ENCODE data around the gene PLSCR3.

DNA sequence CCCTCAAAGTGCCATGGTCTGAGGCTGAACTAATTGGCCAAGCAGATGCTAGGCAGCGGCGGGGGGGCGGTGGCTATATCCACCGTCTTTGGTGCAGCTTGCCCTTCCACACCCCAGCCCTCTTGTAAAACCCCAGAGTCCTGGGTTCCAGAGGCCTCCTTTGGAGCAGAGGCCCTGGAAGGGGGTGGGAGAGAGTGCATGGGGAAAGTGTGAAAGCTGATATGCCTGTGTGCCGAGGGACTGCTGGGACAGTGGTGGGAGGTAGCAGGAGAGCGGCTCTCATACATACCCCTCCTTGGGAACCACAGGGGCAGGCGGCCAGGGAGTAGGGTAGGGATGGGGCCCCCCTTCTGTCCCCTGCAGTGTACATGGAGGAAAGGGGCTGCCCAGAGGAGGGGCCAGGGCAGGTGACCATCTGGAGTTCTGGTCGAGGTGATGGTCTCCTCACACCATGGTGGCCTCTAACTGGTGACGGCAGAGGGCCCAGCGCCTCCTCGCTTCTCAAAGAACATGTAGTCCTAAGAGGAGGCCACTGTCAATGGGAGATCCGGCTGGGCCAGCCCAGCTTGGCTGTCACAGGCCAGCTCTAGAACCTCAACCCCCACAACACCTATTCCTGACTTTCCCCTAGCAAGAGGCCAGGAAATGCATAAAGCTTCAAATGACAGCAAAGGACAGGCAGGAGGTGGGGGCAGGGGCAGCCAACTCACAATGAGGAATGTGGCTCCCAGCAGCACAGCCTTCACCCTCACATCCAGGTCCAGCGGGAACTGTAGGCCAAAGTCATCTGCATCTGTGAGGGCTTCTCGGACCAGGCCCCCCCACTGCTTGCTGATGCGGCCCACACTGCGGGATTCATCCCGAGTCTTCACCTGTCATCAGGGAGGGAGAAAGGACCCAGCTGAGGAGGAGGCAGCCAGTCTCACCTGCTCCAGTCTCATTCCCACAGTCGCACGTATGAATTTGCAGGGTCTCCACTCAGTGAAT, 4.1 kb downstream of the PLSCR3 start:
- TF ChIP-seq, protein P1, sequence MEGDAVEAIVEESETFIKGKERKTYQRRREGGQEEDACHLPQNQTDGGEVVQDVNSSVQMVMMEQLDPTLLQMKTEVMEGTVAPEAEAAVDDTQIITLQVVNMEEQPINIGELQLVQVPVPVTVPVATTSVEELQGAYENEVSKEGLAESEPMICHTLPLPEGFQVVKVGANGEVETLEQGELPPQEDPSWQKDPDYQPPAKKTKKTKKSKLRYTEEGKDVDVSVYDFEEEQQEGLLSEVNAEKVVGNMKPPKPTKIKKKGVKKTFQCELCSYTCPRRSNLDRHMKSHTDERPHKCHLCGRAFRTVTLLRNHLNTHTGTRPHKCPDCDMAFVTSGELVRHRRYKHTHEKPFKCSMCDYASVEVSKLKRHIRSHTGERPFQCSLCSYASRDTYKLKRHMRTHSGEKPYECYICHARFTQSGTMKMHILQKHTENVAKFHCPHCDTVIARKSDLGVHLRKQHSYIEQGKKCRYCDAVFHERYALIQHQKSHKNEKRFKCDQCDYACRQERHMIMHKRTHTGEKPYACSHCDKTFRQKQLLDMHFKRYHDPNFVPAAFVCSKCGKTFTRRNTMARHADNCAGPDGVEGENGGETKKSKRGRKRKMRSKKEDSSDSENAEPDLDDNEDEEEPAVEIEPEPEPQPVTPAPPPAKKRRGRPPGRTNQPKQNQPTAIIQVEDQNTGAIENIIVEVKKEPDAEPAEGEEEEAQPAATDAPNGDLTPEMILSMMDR (conservative IDR thresholded peaks at IDR 0.05; ENCODE audit: low read depth, low read length) = no peak
- no peak for TF ChIP-seq EZH2 (IDR thresholded peaks at IDR 0.05; ENCODE audit: borderline replicate concordance, low read depth, low read length, poor library complexity, severe bottlenecking)

Measured in A673 (cell line).